NCI-H2107 (cell line): ENCODE results near the gene ZNF3.
A peak's percentile ranks its signal among the peaks of the same experiment; 100 is the strongest.

Experiments
- DNase-seq: peaks from one replicate; lab custom pipeline; 2025; lab: John Stamatoyannopoulos, UW

ZNF3 gene

GRCh38 chr7:100109521-100110163, 28.1 kb upstream of the ZNF3 start:
- DNase-seq: no peak

- no peak for DNase-seq
These were observed 26.4 kb upstream of the ZNF3 start for GRCh38 chr7:100107890-100108289.

GRCh38 chr7:100107125-100107737, 25.7 kb upstream of the ZNF3 start:
- no peak for DNase-seq

- DNase-seq: no peak
These were observed 25.1 kb upstream of the ZNF3 start for GRCh38 chr7:100106633-100107032.

- DNase-seq: no peak
These were observed 24.0 kb upstream of the ZNF3 start for GRCh38 chr7:100105534-100105933.

GRCh38 chr7:100102950-100103840, 21.7 kb upstream of the ZNF3 start:
- no peak for DNase-seq

- DNase-seq: peak; percentile 97
These were observed 19.7 kb upstream of the ZNF3 start, which contains the start of the genes AP4M1 and MCM7 for GRCh38 chr7:100101016-100101862. AP4M1 (plus strand) TSS chr7:100101643; CDS start chr7:100101715, 72 bp downstream. MCM7 (minus strand) TSS chr7:100101397; CDS start chr7:100101294, 103 bp downstream.

GRCh38 chr7:100100420-100101015, 19.0 kb upstream of the ZNF3 start:
- DNase-seq: peak; percentile 94

- no peak for DNase-seq
These were observed 17.9 kb upstream of the ZNF3 start for GRCh38 chr7:100099452-100099851.

GRCh38 chr7:100098913-100099312, 17.4 kb upstream of the ZNF3 start:
- DNase-seq: no peak

GRCh38 chr7:100095704-100096103, 14.2 kb upstream of the ZNF3 start:
- no peak for DNase-seq

GRCh38 chr7:100095289-100095688, 13.8 kb upstream of the ZNF3 start:
- DNase-seq: no peak

GRCh38 chr7:100093925-100094486, 12.5 kb upstream of the ZNF3 start:
- no peak for DNase-seq

GRCh38 chr7:100093498-100093897, 12.0 kb upstream of the ZNF3 start:
- DNase-seq: no peak

- DNase-seq: no peak
These were observed 11.5 kb upstream of the ZNF3 start for GRCh38 chr7:100093054-100093453.

- DNase-seq: no peak
These were observed 10.1 kb upstream of the ZNF3 start for GRCh38 chr7:100091411-100092181.

- no peak for DNase-seq
These were observed 9.2 kb upstream of the ZNF3 start for GRCh38 chr7:100090527-100091410.

- DNase-seq: no peak
These were observed 8.1 kb upstream of the ZNF3 start for GRCh38 chr7:100089458-100090196.
